ENCODE measurements around the gene TRHDE.
A peak's percentile ranks its signal among the peaks of the same experiment; 100 is the strongest.

Gene TRHDE

DNA sequence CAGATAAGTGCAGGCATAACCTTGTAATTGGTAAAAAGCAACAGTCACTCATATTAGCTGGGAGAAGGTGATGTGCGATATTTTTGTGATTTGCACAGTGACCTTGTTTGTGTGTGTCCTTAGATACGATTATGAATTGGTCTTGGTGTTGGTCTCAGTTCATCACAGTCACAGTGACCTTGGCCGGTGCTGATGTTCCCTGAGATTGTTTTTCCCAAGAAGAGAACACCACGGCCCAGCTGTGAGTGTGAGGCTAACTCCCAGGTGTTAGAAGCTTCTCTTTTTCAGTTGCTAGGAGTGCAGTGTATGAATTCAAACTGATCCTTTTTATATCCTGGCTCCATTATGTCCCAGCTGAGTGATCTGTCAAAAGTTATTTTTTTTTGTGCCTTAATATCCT, 46.2 kb downstream of the TRHDE start:
- DNase-seq (ENCODE audit: low spot score), result no peak

DNA sequence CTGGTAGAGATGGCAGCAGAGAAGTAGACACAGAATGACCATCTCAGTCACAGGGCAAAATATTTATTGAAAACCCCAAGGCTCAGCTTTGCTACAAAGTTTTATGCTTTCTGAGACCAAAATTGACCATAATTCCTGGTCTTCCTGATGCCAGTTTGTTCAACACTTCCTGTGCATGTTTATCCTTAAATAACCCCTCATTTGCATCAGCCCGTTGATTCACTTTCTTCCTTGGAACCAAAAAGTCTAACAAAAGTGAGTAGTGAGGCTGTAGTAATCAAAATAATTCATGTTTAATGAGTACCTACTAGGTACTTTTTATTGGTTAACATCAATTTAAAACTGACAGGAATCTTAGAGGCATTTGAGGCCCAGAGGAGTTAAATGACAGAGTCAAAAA, 51.7 kb downstream of the TRHDE start:
- DNase-seq (ENCODE audit: low spot score), result no peak

GRCh38 chr12:72330301-72330700, 58.1 kb downstream of the TRHDE start:
- peak; percentile 21 for DNase-seq (ENCODE audit: low spot score)

GRCh38 chr12:72330784-72331183, 58.6 kb downstream of the TRHDE start:
- no peak for DNase-seq (ENCODE audit: low spot score)

- DNase-seq (ENCODE audit: low spot score), result no peak
Measured at GRCh38 chr12:72337382-72337781, 65.2 kb downstream of the TRHDE start.

DNA sequence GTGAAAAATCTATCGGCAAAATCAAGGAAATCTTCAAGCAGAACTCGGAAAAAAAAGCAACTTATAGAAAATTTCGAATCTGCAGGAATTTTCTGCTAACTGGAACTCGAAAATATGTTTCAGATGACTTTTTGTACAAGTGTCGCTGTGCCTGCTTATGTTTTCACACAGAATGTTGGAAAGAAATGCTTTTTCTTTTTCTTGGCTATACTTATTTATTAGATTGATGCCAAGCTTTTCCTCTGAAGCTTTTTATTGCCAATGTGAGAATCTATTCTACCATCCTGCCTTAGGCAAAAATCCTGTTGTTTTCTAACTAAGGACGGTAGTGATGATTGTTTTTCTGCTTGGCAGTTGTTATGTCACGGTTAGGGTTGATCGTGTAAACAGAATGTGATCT, 65.8 kb downstream of the TRHDE start:
- DNase-seq (ENCODE audit: low spot score), result no peak

DNA sequence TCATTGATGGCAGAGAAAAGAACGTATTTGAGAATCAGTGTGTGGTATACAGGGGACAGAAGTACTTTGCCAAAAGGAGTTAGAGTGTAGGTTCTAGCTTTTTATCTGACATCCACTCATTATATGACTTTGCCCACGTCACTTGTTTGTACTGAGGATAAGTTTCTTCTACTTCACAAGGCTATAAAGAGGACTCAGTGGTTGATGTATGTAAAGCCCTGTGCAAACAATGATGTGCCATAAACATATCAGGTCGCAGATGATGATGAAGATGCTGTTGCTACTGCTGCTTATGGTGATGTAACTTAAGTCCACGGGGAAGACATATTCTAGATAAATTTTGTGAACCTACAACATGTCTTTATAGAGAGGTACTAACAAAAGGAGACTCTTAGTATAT, 66.3 kb downstream of the TRHDE start:
- no peak for DNase-seq (ENCODE audit: low spot score)

GRCh38 chr12:72346363-72346944, 74.3 kb downstream of the TRHDE start:
- DNase-seq (ENCODE audit: low spot score), result peak; percentile 89

DNA sequence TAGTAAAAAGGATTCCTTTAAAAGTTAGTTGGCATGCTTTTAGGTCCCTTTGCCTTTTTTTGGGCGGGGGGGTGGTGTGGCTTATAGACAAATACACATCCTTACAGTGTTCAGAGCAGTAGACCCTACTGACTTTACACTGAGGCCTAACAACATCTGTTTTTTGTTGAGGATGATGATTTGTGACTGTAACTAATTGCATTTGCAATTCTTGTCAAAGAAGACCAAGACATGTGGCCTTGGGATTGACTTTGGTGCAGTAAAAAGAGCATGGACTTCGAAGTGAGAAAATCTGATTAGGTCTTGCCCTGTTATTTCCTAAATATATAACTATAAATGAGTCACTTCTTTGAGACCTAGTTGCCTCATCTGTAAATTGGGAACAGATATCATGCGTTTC, 77.3 kb downstream of the TRHDE start:
- DNase-seq (ENCODE audit: low spot score), result peak; percentile 93

GRCh38 chr12:72359416-72359815, 87.2 kb downstream of the TRHDE start:
- no peak for DNase-seq (ENCODE audit: low spot score)

- no peak for DNase-seq (ENCODE audit: low spot score)
Measured at GRCh38 chr12:72365151-72365550, 93.0 kb downstream of the TRHDE start.

DNA sequence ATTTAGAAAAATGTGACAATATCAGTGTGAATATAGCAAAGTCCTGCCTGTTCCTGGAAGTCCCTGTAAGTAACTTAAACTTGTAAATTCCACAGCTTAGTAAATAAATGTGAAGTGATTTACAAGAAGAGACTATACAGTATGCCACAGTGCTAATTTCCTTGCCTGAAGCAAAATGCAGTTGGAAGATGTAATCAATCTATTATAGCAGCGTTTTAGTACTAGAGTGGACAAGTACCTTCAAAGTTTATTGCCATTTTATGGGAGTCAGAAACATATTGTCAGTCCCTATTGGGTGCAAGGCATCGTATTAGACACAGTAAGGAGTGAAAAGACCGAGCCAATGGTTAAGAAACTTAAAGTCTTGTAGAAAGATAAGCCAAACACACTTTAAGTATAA, 94.1 kb downstream of the TRHDE start:
- no peak for DNase-seq (ENCODE audit: low spot score)

DNA sequence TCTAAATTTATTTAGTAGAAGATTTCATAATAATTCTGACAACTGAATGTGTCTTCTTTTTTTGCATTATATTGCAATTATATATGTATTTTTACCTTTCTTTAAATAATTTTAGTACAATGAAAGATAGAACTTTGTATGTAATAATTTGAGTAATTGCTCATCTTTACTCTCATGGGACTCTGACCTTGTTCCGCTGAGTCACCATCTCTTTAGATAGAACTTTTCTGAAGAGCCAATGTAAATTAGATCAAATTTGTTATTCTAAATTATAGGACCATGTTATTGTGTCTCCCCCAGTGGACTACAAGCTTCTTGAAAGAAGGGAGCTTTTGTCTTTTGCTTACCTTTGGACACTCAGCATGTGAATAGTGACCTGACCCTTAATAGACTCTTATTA, 96.1 kb downstream of the TRHDE start:
- DNase-seq (ENCODE audit: low spot score), result no peak

DNA sequence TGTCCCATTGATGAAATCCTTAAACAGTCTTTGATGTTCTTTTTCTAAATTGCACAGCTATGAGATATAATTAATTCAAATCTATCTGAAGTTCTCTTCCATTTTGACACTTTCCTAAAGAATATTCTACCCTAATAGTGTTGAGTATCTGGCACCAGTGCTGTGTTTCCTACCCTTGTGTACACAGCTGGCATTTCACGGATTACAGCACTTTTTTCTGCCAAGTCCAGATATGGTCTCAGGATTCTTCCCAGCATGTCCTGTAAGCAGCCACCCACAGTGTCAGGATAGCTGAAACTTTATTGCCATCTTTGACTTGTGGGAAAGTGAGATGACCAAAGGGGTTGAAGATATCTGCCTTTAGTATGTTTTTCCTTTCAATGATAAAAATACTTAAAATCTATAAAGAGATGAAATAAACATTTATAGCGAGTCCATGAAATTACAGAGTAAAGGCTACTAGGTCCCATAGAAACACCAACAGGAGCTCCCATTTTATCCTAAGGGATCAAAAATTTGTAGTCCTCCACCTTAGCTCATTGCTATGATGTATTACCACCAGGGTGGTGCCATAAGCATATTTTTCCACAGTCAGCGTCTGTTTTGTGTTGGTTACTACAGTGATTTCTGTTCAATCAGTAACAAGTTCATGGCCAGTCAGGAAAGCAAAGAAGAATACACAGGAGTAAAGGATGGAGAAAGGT, 96.7 kb downstream of the TRHDE start:
- no peak for DNase-seq (ENCODE audit: low spot score)

- DNase-seq (ENCODE audit: low spot score), result no peak
Measured at GRCh38 chr12:72369423-72369959, 97.3 kb downstream of the TRHDE start.

- no peak for DNase-seq (ENCODE audit: low spot score)
Measured at GRCh38 chr12:72380441-72380840, 108.3 kb downstream of the TRHDE start.

- no peak for DNase-seq (ENCODE audit: low spot score)
Measured at GRCh38 chr12:72388322-72388721, 116.2 kb downstream of the TRHDE start.

- no peak for DNase-seq (ENCODE audit: low spot score)
Measured at GRCh38 chr12:72390146-72390545, 118.0 kb downstream of the TRHDE start.

DNA sequence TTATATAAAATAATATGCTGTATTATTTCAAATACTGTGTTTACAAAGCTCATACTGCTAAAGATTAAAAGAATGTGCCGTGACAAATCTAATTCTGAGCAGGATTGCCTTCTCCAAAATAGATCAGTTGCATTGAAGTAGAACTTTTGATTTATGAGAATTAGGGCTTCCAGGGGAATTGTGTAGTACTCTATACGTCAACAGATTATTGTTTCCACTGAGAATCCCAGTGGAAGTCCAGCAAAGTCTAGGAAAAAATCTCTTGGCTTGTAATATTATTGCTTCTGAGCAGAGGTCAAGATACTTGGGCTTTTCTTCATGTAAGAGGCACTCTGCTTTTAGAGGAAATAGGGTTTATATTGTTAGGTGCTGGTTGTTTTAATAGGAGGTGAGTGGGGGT, 133.9 kb downstream of the TRHDE start:
- no peak for DNase-seq (ENCODE audit: low spot score)

GRCh38 chr12:72432037-72432604, 160.0 kb downstream of the TRHDE start:
- DNase-seq (ENCODE audit: low spot score), result no peak

DNA sequence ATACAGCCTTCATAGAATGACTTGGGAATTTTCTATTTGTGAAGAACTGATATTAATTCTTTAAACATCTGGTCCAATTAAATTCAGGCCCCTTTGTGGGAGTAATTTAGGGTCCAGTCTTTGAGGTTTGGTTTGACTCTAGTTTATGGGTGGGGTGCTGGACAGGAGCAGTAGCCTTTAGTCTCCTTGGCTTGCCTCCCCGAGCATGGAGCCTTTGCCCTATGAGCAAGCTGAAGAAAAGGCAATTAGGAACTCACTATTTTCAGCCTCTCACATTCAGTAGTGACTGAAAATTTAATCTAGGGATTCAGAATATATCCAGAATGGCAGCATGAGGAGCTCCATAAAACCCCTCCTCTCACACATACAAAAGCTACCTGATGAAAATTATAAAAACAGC, 161.1 kb downstream of the TRHDE start:
- DNase-seq (ENCODE audit: low spot score), result no peak

- DNase-seq (ENCODE audit: low spot score), result no peak
Measured at GRCh38 chr12:72434999-72435398, 162.8 kb downstream of the TRHDE start.

GRCh38 chr12:72442217-72442616, 170.0 kb downstream of the TRHDE start:
- no peak for DNase-seq (ENCODE audit: low spot score)

Measured in SK-N-DZ (cell line).